ENCODE measurements around the gene CA5B. TPM values are rescaled to one million over a fixed set of nuclear protein-coding genes. Genes with fewer than 3 reads are reported as not detected.
"Not testable (repeated sequence)": the region's sequence is repeated elsewhere in the genome, so short reads cannot be mapped to it uniquely, and the experiment has no call there.

Gene CA5B
- total RNA-seq, 1 experiment from 2014 or later: 15.3 TPM

DNA sequence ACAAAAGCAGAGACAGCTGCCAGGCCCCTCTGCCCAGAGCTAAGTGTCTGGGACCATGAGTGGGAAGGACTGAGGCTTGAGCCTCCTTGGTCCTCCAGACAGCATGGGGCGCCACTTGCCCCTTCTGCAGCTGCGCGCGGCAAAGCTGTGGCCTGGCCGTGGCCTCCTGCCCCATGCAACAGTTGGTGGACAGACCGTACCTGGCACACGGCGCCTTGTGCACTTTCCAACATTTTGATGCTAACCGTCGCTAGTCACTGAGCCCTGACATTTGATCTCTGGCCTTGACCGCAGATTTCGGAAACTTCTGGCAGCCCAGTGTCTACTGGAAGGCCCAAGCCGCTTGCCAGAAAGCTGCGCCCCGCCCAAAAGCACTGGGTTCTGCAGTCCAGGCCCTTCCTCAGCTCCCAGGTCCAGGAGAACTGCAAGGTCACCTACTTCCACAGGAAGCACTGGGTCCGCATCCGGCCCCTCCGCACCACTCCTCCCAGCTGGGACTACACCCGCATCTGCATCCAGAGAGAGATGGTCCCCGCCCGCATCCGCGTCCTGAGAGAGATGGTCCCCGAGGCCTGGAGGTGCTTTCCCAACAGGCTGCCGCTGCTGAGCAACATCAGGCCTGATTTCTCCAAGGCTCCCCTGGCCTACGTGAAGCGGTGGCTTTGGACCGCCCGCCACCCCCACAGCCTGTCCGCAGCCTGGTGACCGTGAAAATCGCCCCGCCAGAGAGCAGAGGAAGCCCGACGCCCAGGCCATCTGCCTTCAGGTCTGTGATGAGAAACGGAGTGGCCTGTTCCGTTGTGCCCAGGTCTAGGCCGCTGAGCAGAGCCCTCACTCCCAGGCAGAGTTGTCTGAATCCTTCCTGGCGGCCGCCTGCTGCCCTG is 35.3 kb upstream of the CA5B start:
- no peak overlapping the region for H3K27ac Mint-ChIP-seq (ENCODE audit: low read depth, unreplicated experiment)
- H3K9me3 Mint-ChIP-seq (ENCODE audit: unreplicated experiment): no peaks in the 10 kb centered on the region
- H3K4me1 Mint-ChIP-seq (ENCODE audit: insufficient read depth, unreplicated experiment): no peaks in the 10 kb centered on the region
- DNase-seq (ENCODE audit: unreplicated experiment): no peak
- intact Hi-C loops (cut with micrococcal nuclease): no loop called here
- POLR2A ChIA-PET: no interaction called here
- CTCF ChIA-PET: interaction anchor here (0.7 kb wide), 1 partner anchor 202 kb away, joined by 3 read pairs; the partner anchor contains the start of gene BMX
- no peak overlapping the region for H3K4me3 Mint-ChIP-seq (ENCODE audit: unreplicated experiment)
- TF ChIP-seq, protein P1, sequence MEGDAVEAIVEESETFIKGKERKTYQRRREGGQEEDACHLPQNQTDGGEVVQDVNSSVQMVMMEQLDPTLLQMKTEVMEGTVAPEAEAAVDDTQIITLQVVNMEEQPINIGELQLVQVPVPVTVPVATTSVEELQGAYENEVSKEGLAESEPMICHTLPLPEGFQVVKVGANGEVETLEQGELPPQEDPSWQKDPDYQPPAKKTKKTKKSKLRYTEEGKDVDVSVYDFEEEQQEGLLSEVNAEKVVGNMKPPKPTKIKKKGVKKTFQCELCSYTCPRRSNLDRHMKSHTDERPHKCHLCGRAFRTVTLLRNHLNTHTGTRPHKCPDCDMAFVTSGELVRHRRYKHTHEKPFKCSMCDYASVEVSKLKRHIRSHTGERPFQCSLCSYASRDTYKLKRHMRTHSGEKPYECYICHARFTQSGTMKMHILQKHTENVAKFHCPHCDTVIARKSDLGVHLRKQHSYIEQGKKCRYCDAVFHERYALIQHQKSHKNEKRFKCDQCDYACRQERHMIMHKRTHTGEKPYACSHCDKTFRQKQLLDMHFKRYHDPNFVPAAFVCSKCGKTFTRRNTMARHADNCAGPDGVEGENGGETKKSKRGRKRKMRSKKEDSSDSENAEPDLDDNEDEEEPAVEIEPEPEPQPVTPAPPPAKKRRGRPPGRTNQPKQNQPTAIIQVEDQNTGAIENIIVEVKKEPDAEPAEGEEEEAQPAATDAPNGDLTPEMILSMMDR (IDR thresholded peaks at IDR 0.05; ENCODE audit: unreplicated experiment): no peak
- BruUV-seq (replicated peaks): no TSS peak
- peaks cover 29% of the 10 kb centered on the region for H3K36me3 Mint-ChIP-seq (ENCODE audit: insufficient read depth, unreplicated experiment)
- H3K27me3 Mint-ChIP-seq (ENCODE audit: insufficient read depth, unreplicated experiment): no peaks in the 10 kb centered on the region

DNA sequence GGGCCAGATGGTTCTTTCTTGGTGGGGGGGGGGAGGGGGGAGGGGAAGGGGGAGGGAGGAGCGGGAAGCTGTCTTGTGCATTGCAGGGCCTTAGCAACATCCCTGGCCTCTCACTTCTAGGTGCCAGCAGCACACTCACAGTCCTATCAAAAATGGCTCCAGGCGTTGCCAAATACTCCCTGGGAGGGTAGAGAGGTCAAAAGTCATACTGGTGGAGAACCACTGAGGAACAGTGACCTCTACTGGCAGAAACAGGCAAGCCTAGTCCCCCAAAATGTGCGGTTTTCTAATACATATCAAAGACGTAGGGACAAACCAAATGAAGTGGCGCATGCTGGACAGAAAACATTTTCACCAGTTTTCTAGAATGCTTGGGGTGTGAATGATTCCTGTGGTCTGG is 34.3 kb upstream of the CA5B start:
- intact Hi-C loops (cut with micrococcal nuclease); POLR2A ChIA-PET; H3K27me3 Mint-ChIP-seq (ENCODE audit: insufficient read depth, unreplicated experiment); H3K27ac Mint-ChIP-seq (ENCODE audit: low read depth, unreplicated experiment); H3K9me3 Mint-ChIP-seq (ENCODE audit: unreplicated experiment); H3K4me1 Mint-ChIP-seq (ENCODE audit: insufficient read depth, unreplicated experiment); DNase-seq (ENCODE audit: unreplicated experiment); H3K4me3 Mint-ChIP-seq (ENCODE audit: unreplicated experiment); BruUV-seq (replicated peaks); CTCF ChIA-PET: not testable (repeated sequence)
- peaks cover 27% of the 10 kb centered on the region for H3K36me3 Mint-ChIP-seq (ENCODE audit: insufficient read depth, unreplicated experiment)

DNA sequence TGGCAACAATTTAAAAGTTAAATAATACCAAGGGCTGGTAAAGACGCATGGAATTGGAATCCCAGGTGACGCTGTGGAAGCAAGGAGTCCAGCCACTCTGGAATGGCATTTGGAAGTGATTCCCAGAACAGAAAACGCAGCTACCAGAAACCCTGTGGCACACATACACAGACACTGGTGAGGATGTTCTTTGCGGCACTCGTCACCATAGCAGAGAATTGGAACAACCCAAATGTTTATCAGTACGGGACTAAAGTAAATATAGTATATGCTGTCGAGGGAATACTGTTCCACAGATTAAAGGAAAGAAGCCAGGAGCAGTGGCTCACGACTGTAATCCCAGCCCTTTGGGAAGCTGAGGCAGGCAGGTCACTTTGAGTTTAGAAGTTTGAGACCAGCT is 33.8 kb upstream of the CA5B start:
- POLR2A ChIA-PET; H3K27ac Mint-ChIP-seq (ENCODE audit: low read depth, unreplicated experiment); H3K4me3 Mint-ChIP-seq (ENCODE audit: unreplicated experiment); H3K4me1 Mint-ChIP-seq (ENCODE audit: insufficient read depth, unreplicated experiment); DNase-seq (ENCODE audit: unreplicated experiment); intact Hi-C loops (cut with micrococcal nuclease); H3K27me3 Mint-ChIP-seq (ENCODE audit: insufficient read depth, unreplicated experiment); H3K9me3 Mint-ChIP-seq (ENCODE audit: unreplicated experiment); BruUV-seq (replicated peaks): not testable (repeated sequence)
- CTCF ChIA-PET: interaction anchor here (0.6 kb wide), 2 partner anchors 41 to 355 kb away, joined by 3 read pairs; no protein-coding TSS in a partner anchor
- peaks cover 23% of the 10 kb centered on the region for H3K36me3 Mint-ChIP-seq (ENCODE audit: insufficient read depth, unreplicated experiment)

DNA sequence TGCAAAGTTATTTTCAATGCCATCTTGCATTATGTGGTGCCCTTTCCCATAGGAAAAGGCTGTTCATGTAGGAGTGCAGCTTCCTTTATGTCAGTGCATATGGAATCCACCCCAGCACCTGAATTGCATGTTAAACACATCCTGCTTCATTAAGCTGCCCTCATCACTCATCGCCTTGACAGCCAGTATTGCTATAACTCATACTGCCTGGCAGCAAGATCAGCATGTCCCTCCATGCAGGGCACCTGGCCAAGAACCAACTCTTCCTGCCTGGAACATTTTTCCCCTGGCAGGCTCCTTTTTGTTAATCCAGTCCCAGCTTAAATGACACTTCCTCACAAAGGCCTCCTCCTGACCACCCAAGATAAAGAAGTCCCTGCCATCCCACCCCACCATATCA is 23.5 kb upstream of the CA5B start:
- no peak overlapping the region for H3K4me3 Mint-ChIP-seq (ENCODE audit: unreplicated experiment)
- TF ChIP-seq, protein P1 (IDR thresholded peaks at IDR 0.05; ENCODE audit: unreplicated experiment): no peak
- intact Hi-C loops (cut with micrococcal nuclease): no loop called here
- H3K4me1 Mint-ChIP-seq (ENCODE audit: insufficient read depth, unreplicated experiment): peaks cover 19% of the 10 kb centered on the region
- ChIA-PET CTCF (interaction anchor here (0.6 to 1.0 kb wide), 3 partner anchors 27 to 359 kb away, joined by 3 to 4 read pairs (median 3); no protein-coding TSS in a partner anchor), POLR2A (interaction anchor here (0.7 to 1.6 kb wide), 3 partner anchors 9 to 39 kb away, joined by 3 to 4 read pairs (median 4); partner anchors contain the start of gene CA5B)
- no peaks in the 10 kb centered on the region for H3K27me3 Mint-ChIP-seq (ENCODE audit: insufficient read depth, unreplicated experiment)
- H3K36me3 Mint-ChIP-seq (ENCODE audit: insufficient read depth, unreplicated experiment): no peaks in the 10 kb centered on the region
- H3K9me3 Mint-ChIP-seq (ENCODE audit: unreplicated experiment): no peaks in the 10 kb centered on the region
- no TSS peak for BruUV-seq (replicated peaks)
- H3K27ac Mint-ChIP-seq (ENCODE audit: low read depth, unreplicated experiment): peak overlapping the region; percentile 23
- DNase-seq (ENCODE audit: unreplicated experiment): peak; percentile 74

DNA sequence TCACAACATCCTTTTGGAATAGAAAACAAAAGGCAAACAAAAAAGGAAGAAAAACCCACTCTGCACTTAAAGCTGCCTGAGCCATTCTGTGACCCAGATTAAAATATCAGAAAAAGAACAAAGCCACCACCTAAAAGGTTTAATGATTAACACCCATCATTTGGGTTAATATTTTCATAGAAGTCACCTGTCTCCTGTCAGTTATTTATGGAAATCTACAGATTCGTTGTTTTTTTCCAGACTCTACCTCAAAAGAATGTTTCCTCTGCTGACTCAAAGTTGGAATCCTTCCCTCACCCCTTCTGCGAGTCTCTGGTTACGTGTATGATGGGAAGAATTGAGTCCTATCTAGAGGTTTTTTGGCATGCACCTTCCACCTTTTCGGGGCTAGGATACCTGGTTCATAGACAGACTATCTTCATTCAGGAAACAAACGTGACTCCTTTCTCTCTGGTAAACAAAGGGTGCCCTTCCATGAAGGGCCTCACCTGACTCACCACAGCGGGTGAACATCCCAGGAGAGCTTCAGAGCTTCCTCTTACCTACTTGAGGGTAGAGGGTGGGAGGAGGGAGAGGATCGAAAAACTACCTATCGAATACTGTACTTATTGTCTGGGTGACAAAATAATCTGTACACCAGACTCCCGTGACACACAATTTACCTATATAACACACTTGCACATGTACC is 19.6 kb upstream of the CA5B start:
- DNase-seq (ENCODE audit: unreplicated experiment): peak; percentile 11
- CTCF ChIA-PET: interaction anchor here (0.7 kb wide), 1 partner anchor 12 kb away, joined by 4 read pairs; no protein-coding TSS in a partner anchor
- Mint-ChIP-seq H3K4me1 (ENCODE audit: insufficient read depth, unreplicated experiment) (peaks cover 19% of the 10 kb centered on the region), H3K9me3 (ENCODE audit: unreplicated experiment) (no peaks in the 10 kb centered on the region), H3K36me3 (ENCODE audit: insufficient read depth, unreplicated experiment) (peaks cover 9% of the 10 kb centered on the region), H3K4me3 (ENCODE audit: unreplicated experiment) (no peak overlapping the region), H3K27ac (ENCODE audit: low read depth, unreplicated experiment) (no peak overlapping the region), H3K27me3 (ENCODE audit: insufficient read depth, unreplicated experiment) (no peaks in the 10 kb centered on the region)
- BruUV-seq (replicated peaks): no TSS peak
- POLR2A ChIA-PET: no interaction called here
- intact Hi-C loops (cut with micrococcal nuclease): no loop called here
- TF ChIP-seq, protein P1 (IDR thresholded peaks at IDR 0.05; ENCODE audit: unreplicated experiment): no peak

All from MCF 10A (cell line).